ENCODE measurements around the gene CALM1.

DNA sequence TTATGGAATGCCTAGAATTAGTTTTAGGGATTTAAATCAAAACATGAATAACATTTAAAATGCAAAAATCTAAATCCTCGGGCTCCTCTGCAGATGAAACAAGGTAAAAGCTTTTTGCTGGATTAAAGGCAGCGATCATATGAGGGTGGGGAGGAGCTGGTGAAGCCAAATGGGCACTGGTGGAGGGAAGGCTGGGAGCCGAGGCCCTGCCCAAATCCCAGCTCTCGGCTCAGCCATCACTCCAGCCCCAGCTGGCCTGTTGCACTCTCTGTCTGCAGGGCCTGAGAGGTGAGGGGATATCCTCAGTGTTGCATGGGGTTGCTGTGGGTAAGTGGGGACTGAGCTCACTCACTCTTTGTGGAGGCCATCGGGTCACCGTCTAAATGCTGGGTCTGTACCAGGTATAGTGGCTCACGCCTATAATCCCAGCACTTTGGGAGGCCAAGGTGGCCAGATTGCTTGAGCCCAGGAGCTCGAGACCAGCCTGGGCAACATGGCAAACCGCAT, 28.6 kb downstream of the CALM1 start:
- no peak for TF ChIP-seq CTCF (IDR thresholded peaks at IDR 0.05)
- TF ChIP-seq POLR2A (IDR thresholded peaks at IDR 0.05): no peak
